Natural killer cell treated with Interleukin-12 subunit alpha and Interleukin-12 subunit beta and Interleukin-15 and Interleukin-18, amount 100 ng/mL, for 72 hours (primary cell): ENCODE measurements around the gene TRMT2A. TPM values are rescaled to one million over a fixed set of nuclear protein-coding genes. Genes with fewer than 3 reads are reported as not detected.
"Not testable (repeated sequence)": the region's sequence is repeated elsewhere in the genome, so short reads cannot be mapped to it uniquely, and the experiment has no call there.

Experiments used
- ATAC-seq, 2 donors: fragments of 150-1000 bp; cut with Tn5 transposase in 1 of 2; sonication (Bioruptor Pico), chemical (Tn5 transposase) in 1 of 2; 2 replicates each; pipeline ENCODE4 v1.10.0; 2021
- DNase-seq: peaks from one replicate; pipeline ENCODE4 v3.0.0; 2022; ENCODE audit warnings: low spot score
- H3K27ac Mint-ChIP-seq, 2 donors: 1 replicate in 1 of 2; 2 replicates in 1 of 2; pipeline ENCODE4 v1.8.0; 2022; ENCODE audit warnings: mixed read lengths in 2 of 2, mild to moderate bottlenecking in 1 of 2, moderate library complexity in 1 of 2
- H3K27me3 Mint-ChIP-seq, 2 donors: 1 replicate in 1 of 2; 2 replicates in 1 of 2; pipeline ENCODE4 v1.8.0; 2022; ENCODE audit warnings: mixed read lengths in 2 of 2
- H3K36me3 Mint-ChIP-seq: one replicate; pipeline ENCODE4 v1.8.0; 2022; ENCODE audit warnings: mixed read lengths
- H3K4me1 Mint-ChIP-seq, 2 donors: 1 replicate in 1 of 2; 2 replicates in 1 of 2; pipeline ENCODE4 v1.8.0; 2022; ENCODE audit warnings: low read depth in 2 of 2, mixed read lengths in 2 of 2, mild to moderate bottlenecking in 1 of 2
- H3K4me3 Mint-ChIP-seq: one replicate; pipeline ENCODE4 v1.8.0; 2022; ENCODE audit warnings: mixed read lengths
- H3K9me3 Mint-ChIP-seq: 2 replicates; pipeline ENCODE4 v1.8.0; 2022; ENCODE audit warnings: mixed read lengths
- total RNA-seq, 2 donors: library from RNA; stranded (reverse); gene quantifications; one replicate each; pipeline ENCODE4 v1.2.3, GENCODE V29; 2022

Gene TRMT2A
- total RNA-seq, 2 donors from 2014 or later: 107 to 166 TPM

DNA sequence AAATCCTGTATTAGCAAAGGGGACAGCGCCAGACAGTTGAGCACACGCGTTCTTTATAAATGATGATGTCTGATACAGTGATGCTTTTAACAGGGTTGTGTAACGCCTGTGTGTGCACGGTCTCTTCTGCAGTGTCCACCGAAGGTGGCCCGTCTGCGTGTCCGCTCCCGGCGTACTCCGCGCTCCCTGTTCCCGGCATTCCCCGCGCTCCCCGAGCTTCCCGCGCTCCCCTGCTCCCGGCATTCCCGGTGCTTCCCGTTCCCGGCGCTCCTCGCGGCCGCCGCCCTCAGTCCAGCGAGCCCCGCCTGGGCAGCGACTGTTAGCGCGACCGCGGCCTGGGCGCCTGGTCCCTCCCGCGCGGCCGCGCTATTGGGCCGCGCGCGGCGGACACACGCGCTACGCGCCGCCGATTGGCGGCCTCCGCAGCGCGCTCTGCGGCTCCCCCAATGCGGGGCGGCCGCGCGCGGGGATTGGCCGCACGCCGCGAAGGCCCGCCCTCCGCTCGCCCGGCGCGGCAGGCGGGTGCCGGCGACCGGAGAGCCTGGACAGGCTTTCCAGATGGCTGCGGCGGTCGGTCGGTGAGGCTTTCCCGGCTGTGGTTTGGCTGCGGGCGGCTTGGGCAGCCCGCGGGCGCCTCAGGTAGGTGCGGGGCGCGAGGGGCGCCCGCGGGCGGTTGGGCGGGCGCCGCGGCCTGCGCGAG is 37.1 kb downstream of the TRMT2A start, which contains the start of gene DGCR8:
Gene DGCR8, plus strand, starts transcription at position 497 of the 700 bp plus-strand sequence. CDS start 5,723 bp downstream, outside the sequence.
- H3K9me3 Mint-ChIP-seq: no peaks in the 10 kb centered on the region
- H3K27me3 Mint-ChIP-seq: no peaks in the 10 kb centered on the region
- ATAC-seq: peak; percentile 97 to 98
- peaks cover 6% of the 10 kb centered on the region for H3K36me3 Mint-ChIP-seq
- H3K4me3 Mint-ChIP-seq: peak within 1 kb of the TSS; percentile 87
- peak within 1 kb of the TSS; percentile 55 to 70 for H3K27ac Mint-ChIP-seq
- peaks cover 32 to 36% of the 10 kb centered on the region in 2 donors for H3K4me1 Mint-ChIP-seq
- peak; percentile 83 for DNase-seq

DNA sequence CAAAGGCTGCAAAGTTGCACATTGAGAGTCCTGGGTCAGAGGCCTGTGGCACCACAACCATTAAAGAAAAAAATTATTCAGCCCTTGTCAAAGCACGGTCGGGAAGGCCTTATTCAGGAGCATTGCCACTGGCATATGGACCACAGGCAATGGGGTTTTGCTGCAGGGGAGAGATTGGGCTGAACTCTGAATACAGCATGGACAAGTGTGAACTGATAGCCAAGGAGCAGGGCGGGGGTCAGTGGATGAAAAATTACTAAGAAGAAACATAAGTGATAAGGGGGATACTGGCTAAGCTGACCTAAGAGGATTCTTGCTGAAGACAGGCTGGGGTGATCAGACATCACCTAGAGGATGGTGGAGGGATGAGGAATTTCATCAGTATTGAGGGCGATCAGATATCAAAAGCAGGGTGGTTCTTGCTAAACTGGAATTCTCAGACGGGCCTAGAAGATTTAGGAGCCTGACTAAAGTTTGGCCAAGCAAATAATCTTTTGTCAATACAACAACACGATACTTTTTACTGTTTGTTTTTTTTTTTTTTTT is 40.3 kb downstream of the TRMT2A start:
- H3K9me3 Mint-ChIP-seq: no peaks in the 10 kb centered on the region
- ATAC-seq (no peak), DNase-seq (peak; percentile 39)
- peaks cover 9 to 11% of the 10 kb centered on the region in 2 donors for H3K4me1 Mint-ChIP-seq
- peaks cover 4% of the 10 kb centered on the region for H3K36me3 Mint-ChIP-seq
- H3K27ac Mint-ChIP-seq: peak overlapping the region in 1 of 2 donors; percentile 70
- no peaks in the 10 kb centered on the region for H3K27me3 Mint-ChIP-seq
- H3K4me3 Mint-ChIP-seq: no peak overlapping the region

DNA sequence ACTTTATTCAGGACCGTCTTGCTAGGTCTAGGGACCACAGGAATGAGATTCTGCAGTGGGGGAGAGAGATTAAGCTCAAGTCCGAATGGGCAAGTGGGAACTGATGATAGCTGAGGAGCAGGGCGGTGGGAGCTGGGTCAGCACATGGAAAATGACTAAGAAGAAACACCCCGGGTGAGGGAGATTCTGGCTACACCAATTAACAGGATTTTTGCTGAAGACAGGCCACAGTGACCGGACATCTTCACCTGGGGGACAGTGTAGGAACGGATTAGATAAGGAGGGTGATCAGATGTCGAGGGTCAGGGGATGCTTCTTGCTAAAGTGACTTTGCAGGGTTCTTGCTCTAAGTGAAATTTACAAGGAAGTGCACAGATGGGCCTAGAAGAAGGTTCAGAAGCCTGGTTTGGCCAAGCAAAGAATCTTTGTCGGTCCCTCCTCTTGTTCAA is 45.5 kb downstream of the TRMT2A start:
- Mint-ChIP-seq H3K4me1 (no peaks in the 10 kb centered on the region), H3K36me3 (no peaks in the 10 kb centered on the region), H3K4me3 (no peak overlapping the region), H3K9me3 (no peaks in the 10 kb centered on the region), H3K27ac (no peak overlapping the region), H3K27me3 (no peaks in the 10 kb centered on the region)
- ATAC-seq (no peak), DNase-seq (no peak)

DNA sequence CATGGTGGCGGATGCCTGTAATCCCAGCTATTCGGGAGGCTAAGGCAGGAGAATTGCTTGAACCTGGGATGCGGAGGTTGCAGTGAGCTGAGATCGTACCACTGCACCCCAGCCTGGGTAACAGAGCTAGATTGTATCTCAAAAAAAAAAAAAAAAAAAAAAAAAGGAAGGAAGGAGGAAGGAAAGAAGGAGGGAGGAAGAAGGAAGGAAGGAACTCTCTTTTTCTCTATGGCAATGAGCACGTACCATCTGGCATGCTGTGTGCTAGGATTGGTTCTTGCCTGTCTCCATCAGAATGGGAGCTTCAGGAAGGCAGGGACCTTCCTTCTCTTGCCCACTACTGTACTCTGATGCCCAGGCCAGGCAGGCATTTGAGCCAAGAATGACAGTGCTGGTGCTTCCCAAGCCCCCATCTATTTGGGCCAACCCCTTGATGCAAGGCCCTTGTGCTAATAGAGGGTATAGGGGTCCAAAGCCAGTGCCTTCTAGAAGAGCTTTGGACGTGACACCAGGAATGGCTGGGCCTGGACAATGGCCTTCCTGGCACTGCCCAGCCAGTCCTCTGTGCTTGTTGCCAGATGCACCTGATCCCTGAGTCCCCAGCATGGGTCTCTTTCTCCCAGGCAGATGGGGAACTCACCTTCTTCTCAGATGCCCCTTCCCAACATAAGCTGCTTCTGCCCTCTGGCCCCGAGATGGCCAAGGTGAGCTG is 47.5 kb downstream of the TRMT2A start:
- Mint-ChIP-seq H3K4me3 (no peak overlapping the region), H3K4me1 (no peaks in the 10 kb centered on the region), H3K27ac (no peak overlapping the region), H3K36me3 (no peaks in the 10 kb centered on the region), H3K27me3 (no peaks in the 10 kb centered on the region), H3K9me3 (no peaks in the 10 kb centered on the region)
- ATAC-seq (peak in 1 of 2 donors; percentile 28), DNase-seq (peak; percentile 50)

DNA sequence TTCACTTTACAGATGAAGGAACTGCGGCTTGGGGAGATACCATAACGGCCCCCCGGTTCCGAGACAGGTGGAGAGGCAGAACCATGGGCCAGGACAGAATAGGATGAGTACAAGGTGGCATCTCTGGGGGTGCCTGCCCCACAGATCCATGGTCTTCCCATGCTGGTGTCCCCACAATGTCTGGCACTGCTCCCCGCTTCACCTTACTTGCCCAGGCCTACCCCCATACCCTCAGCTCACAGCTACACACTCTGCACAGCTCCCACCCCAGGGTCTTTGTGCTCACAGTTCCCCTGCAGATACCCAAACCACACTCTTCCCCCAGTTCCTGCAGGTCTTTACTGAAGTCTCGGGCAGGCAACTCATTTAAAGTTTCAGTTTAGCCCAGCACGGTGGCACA is 48.4 kb downstream of the TRMT2A start:
- Mint-ChIP-seq H3K9me3 (no peaks in the 10 kb centered on the region), H3K27ac (no peak overlapping the region), H3K27me3 (no peaks in the 10 kb centered on the region), H3K4me1 (peaks cover 0 to 3% of the 10 kb centered on the region in 2 donors), H3K4me3 (no peak overlapping the region), H3K36me3 (no peaks in the 10 kb centered on the region)
- DNase-seq: peak; percentile 38
- ATAC-seq: no peak

DNA sequence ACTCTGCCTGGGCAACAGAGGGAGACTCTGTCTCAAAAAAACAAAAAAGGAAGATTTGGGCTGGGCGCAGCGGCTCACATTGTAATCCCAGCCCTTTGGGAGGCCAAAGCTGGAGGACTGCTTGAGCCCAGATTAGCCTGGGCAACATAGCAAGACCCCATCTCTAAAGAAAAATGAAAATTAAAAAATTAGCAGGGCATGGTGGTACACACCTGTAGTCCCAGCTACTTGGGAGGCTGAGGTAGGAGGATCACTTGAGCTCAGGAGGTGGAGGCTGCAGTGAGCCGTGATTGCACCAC is 49.7 kb downstream of the TRMT2A start:
- H3K27me3 Mint-ChIP-seq, H3K4me1 Mint-ChIP-seq, H3K36me3 Mint-ChIP-seq, H3K9me3 Mint-ChIP-seq, H3K4me3 Mint-ChIP-seq, ATAC-seq, H3K27ac Mint-ChIP-seq: not testable (repeated sequence)
- DNase-seq: peak; percentile 53

DNA sequence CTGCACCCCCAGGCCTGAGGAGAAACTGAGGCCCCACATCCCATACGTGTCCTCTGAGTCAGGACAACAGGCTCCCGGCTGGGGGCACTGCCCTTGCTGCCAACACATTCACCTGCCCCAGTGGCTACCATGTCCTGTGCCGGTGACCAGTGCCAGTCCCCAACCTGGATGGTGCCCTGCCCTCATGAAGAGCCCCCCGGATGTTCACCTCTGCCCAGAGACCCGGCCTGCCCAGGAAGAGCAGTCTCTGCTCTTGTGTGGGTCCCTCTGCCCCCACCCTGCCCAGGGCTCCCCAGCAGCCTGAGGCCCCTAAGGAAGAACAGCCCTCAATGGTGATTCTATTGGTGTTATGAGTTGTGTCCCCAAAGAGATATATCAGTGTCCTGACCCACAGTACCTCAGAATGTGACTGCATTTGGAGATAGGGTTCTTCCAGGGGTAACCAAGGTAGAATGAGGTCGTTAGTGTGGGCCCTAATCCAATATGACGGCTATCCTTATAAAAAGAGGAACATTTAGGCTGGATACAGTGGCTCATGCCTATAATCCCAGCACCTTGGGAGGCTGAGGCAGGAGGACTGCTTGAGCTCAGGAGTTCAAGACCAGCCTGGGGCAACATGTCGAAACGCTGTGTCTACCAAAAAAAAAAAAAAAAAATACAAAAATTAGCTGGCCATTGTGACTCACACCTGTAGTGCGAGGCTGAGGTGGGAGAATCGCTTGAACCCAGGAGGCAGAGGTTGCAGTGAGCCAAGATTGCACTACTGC is 50.2 kb downstream of the TRMT2A start:
- ATAC-seq: no peak
- Mint-ChIP-seq H3K27ac (no peak overlapping the region), H3K9me3 (no peaks in the 10 kb centered on the region), H3K27me3 (no peaks in the 10 kb centered on the region), H3K4me1 (peaks cover 0 to 7% of the 10 kb centered on the region in 2 donors), H3K4me3 (no peak overlapping the region), H3K36me3 (no peaks in the 10 kb centered on the region)
- peak; percentile 44 for DNase-seq

DNA sequence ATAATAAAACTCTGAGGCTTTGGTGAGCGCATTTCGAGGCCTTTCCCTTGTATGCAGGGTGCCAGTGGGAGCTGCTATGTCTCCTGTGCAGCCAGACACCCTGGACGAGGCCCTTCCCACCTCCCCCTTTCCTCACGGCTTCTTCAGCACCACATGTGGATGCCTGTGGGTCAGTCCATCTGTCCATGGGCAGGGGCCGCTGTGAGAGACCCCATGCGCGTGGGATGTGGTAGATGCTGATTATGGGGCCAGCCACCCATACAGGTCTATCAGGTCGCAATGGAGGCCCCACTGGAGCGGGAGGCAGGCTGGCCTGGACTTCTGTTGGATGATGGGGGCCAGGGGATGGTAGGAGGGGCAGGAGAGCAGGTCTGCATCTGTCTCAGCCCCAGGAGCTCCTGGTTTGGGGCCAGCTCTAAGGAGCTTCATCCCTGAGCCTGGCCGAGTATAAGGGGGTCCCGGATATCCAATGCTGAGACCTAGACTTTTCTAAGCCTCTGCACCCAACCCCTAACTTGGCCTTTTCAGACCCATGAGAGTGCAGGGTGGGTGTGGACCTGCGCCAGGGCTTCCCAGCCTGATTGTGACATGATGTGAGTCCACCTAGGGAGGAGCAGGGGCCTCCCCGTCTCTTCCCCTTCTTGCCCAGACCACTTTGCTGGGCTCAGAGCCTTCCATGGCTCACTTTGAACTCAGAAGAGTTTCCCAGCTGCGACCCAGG is 51.0 kb downstream of the TRMT2A start:
- Mint-ChIP-seq H3K4me3 (no peak overlapping the region), H3K9me3 (no peaks in the 10 kb centered on the region), H3K4me1 (peaks cover 0 to 10% of the 10 kb centered on the region in 2 donors), H3K27me3 (no peaks in the 10 kb centered on the region), H3K27ac (no peak overlapping the region), H3K36me3 (no peaks in the 10 kb centered on the region)
- ATAC-seq (no peak), DNase-seq (peak; percentile 39)

DNA sequence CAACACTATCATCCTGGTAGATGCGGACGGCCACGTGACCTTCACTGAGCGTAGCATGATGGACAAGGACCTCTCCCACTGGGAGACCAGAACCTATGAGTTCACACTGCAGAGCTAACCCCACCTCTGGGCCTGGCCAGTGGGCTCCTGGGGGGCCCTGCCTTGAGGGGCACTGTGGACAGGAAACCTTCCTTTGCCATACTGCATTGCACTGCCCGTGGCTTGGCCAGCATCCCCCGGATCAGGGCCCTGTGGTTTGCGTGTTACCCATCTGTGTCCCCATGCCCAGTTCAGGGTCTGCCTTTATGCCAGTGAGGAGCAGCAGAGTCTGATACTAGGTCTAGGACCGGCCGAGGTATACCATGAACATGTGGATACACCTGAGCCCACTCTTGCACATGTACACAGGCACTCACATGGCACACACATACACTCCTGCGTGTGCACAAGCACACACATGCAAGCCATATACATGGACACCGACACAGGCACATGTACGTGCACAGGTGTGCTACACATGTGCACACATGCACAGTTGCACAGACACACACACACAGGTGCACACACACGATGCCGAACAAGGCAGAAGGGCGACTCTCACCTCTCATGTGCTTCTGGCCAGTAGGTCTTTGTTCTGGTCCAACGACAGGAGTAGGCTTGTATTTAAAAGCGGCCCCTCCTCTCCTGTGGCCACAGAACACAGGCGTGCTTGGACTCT is 52.3 kb downstream of the TRMT2A start:
- Mint-ChIP-seq H3K4me3 (no peak overlapping the region), H3K4me1 (peaks cover under 1 to 12% of the 10 kb centered on the region in 2 donors)

DNA sequence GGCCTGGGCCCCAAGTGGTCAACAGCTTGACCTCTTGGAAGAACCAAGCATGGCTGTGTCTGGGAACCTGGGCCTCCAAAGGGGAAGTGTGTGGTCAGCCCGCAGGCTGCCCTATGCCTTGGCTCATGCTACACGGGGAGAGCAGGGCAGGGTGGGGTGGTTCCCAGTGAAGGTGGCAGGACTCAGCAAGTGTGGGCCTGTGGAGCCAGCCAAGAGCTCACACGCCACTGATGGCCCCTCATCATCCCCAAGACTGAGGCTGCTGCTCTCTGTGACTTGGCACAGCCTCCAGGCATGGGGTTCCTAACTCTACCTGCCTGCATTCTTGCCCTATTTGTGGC is 52.9 kb downstream of the TRMT2A start:
- no peak overlapping the region for H3K4me3 Mint-ChIP-seq
- H3K9me3 Mint-ChIP-seq: no peaks in the 10 kb centered on the region
- ATAC-seq (no peak), DNase-seq (no peak)
- H3K36me3 Mint-ChIP-seq: no peaks in the 10 kb centered on the region
- peaks cover 7 to 18% of the 10 kb centered on the region in 2 donors for H3K4me1 Mint-ChIP-seq
- H3K27ac Mint-ChIP-seq: no peak overlapping the region
- no peaks in the 10 kb centered on the region for H3K27me3 Mint-ChIP-seq

More for the DNA sequence above, 52.3 kb downstream of the TRMT2A start:
- ATAC-seq: peak in 1 of 2 donors; percentile 12
- Mint-ChIP-seq H3K27me3 (no peaks in the 10 kb centered on the region), H3K36me3 (no peaks in the 10 kb centered on the region), H3K9me3 (no peaks in the 10 kb centered on the region), H3K27ac (no peak overlapping the region)
- DNase-seq: peak; percentile 54

DNA sequence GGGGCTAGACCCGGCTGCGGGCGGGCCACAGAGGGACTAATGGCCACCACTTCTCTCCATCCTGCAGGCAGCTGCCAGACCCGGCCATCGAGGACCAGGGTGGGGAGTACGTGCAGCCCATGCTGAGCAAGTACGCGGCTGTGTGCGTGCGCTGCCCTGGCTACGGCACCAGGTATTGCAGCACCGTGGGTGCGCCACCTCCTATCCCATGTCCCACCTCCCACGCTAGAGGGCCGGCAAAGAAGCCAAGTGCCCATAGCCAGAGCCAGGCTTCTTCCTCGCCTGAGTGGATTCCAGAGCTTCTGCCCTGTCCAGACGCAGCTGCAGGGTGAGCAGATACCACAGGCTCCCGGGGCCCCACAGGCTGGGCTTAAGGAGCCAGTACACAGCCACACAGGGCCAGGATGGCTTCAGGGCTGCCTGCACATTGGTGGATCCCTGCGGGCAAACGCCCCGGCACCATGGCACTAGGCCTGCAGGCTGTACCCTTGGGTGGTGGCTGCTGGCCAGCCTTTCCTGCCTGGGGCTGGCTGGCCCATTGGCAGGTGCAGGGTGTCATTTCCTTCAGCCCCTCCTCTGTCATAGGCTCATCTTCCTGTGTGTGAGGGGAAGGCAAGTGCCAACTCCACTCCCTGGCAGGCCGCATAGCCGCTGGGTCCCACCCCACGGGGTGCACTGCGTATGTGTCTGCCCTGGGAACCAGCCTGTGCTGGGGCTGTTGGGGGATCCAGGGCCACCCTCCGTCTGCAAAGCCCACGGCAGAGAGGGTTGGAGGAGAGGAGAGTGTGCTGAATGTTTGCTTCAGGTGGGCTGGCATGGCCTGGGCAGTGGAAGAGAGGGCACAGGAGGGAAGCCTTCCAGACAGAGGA is 53.5 kb downstream of the TRMT2A start:
- H3K27ac Mint-ChIP-seq: no peak overlapping the region
- ATAC-seq (peak in 1 of 2 donors; percentile 43), DNase-seq (peak; percentile 56)
- no peaks in the 10 kb centered on the region for H3K36me3 Mint-ChIP-seq
- no peaks in the 10 kb centered on the region for H3K9me3 Mint-ChIP-seq
- peaks cover 13 to 24% of the 10 kb centered on the region in 2 donors for H3K4me1 Mint-ChIP-seq
- no peak overlapping the region for H3K4me3 Mint-ChIP-seq
- no peaks in the 10 kb centered on the region for H3K27me3 Mint-ChIP-seq

DNA sequence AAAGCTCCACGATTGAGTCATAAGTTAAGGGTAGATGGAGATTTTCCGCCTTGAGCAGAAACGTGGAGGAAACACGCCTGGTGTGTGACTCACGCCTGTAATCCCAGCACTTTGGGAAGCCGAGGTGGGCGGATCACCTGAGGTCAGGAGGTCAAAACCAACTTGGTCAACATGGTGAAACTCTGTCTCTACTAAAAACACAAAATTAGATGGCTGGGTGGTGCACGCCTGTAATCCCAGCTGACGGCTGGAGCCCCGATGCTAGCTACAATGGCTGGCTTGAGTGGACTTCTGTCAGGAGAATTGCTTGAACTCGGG is 54.3 kb downstream of the TRMT2A start:
- H3K4me3 Mint-ChIP-seq: no peak overlapping the region
- H3K27me3 Mint-ChIP-seq: no peaks in the 10 kb centered on the region
- DNase-seq: no peak
- H3K36me3 Mint-ChIP-seq: no peaks in the 10 kb centered on the region
- peaks cover 18 to 24% of the 10 kb centered on the region in 2 donors for H3K4me1 Mint-ChIP-seq
- H3K27ac Mint-ChIP-seq: no peak overlapping the region
- no peak for ATAC-seq
- H3K9me3 Mint-ChIP-seq: no peaks in the 10 kb centered on the region
